Urinary bladder (tissue), 4 donors: ENCODE measurements around the gene MAT2A. TPM values are rescaled to one million over a fixed set of nuclear protein-coding genes. Genes with fewer than 3 reads are reported as not detected.

ENCODE experiments used
- DNase-seq: peaks from one replicate; pipeline ENCODE4 v3.0.0-alpha.2; 2015; ENCODE audit errors: extremely low spot score
- H3K27ac ChIP-seq: one replicate; pipeline ENCODE4 v1.5.1; 2013; ENCODE audit warnings: low read depth, mild to moderate bottlenecking, moderate library complexity
- H3K36me3 ChIP-seq: one replicate; pipeline ENCODE4 v1.6.1; 2013; ENCODE audit warnings: mild to moderate bottlenecking, moderate library complexity; ENCODE audit not compliant: insufficient read depth
- H3K4me1 ChIP-seq: one replicate; pipeline ENCODE4 v1.6.1; 2013; ENCODE audit warnings: mild to moderate bottlenecking, moderate library complexity; ENCODE audit not compliant: insufficient read depth
- H3K4me3 ChIP-seq: one replicate; pipeline ENCODE4 v1.5.1; 2013; ENCODE audit warnings: low read depth, low read length
- WGBS: extraction: QIAGEN DNeasy Blood & Tissue Kit; methylation state at CpG from one replicate; pipeline ENCODE4 v1.1.7; 2013; 5-methylcytosine and 5-hydroxymethylcytosine counted together
- polyA plus RNA-seq: library from polyadenylated mRNA; stranded (reverse); fragments of 200-250 nt; gene quantifications from one replicate; pipeline ENCODE4 v1.2.3, GENCODE V29; 2013
- total RNA-seq: library from RNA; depleted of rRNA; stranded (reverse); fragments of >200 nt; gene quantifications from one replicate; pipeline ENCODE4 v1.2.3, GENCODE V29; 2014
- donor health status: healthy with polysubstance abuse.
- donor health status: healthy.

Gene MAT2A
- total and polyA plus RNA-seq, 2 donors: 94.8 to 242 TPM

DNA sequence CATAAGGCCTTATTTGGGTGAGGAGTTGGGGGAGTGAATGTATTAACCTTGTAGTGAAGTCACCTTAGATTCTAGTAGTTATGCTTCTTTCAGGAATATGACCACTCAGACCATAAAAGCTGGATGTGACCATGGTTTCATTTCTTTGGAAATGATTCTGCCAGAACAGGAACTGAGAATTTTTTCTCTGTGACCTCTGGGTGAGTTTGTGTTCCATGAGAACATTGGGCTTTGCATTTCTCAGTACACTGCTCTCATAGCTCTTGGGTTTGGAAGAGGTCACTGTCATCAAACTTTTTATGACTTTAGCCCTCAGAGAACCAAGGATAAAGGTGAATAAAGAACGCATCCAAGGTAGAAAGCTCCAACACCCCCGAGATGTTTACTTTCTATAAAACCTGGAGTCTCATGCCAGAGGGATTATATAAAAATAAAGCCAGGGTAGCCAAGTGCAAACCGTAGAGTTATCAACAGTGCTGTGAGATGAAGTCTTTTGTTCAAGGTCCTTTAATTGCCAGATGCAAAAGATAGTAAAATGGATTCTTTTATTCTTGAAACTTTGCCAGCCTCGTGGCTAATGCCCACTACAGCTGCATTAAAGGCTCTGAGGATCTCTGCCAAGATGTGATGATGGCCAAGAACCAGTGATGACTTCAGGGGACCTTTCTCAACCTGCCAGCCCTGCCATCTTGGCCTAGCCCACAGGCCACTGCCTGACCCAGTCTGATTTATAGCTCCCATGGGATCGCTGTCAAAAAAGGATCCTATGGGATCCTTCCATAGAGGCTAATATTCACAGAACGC, 27.8 kb upstream of the MAT2A start:
- H3K36me3 ChIP-seq: no peaks in the 10 kb centered on the region
- DNase-seq: no peak
- H3K27ac ChIP-seq: no peak overlapping the region
- H3K4me1 ChIP-seq: no peaks in the 10 kb centered on the region
- WGBS: 46% methylated on average over 6 of the region's 6 CpGs
- H3K4me3 ChIP-seq: no peak overlapping the region

DNA sequence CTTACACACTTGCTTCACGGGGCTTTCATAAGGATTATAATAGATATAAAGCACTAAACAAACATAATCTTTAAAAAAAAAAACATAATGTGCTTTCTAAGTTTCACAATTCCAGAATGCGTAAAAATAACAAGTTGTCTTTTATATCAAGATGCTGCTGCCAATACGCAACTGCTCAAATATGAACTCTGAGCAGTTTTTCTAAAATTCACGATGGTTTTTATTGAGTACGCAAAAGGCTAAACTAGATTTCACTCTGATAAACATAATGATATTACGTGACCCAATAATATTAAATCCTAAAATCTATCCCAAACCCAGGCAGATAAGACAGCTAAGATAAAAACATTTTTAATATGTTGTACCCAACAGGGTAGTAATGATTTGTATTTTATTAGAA, 24.6 kb upstream of the MAT2A start:
- no peak overlapping the region for H3K4me3 ChIP-seq
- no peak overlapping the region for H3K27ac ChIP-seq
- no peaks in the 10 kb centered on the region for H3K36me3 ChIP-seq
- 56% methylated on average over 6 of the region's 6 CpGs for WGBS
- no peaks in the 10 kb centered on the region for H3K4me1 ChIP-seq
- no peak for DNase-seq

DNA sequence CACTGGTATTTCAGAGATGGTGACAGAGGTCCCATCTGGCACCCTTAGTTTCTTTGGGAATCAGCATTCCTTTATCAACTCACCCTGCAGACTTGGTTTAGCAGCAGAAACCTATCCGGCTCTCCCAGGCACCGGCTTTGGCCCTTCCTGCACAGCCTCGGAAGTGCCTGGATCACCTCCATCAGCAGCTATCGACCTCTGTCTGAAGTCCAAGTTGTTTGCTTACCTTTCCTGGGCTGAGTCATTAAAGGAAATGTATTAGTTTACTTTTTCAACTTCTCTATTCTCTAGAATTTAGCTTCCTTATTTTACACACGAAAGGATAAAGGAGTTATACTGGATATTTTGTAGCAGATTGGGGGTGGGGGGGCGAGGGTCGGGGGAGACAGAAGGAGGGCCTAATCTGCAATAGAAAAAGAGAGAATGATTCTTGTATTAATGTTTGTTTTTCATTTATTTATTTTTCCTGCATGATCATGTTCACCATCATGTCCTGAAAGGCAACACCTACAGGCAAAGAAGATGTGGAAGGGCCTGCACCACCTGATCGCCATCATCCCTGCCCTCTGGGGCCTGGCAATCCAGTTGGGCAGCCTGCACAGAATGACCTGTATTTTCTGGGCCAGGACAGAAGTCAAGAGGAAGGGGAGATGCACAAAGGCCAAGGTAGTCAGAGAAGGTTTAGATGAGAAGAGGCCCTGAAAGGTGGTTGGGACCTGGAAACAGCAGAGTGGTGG, 22.1 kb upstream of the MAT2A start:
- DNase-seq: no peak
- 64% methylated on average over 8 of the region's 8 CpGs for WGBS
- no peaks in the 10 kb centered on the region for H3K4me1 ChIP-seq
- no peak overlapping the region for H3K4me3 ChIP-seq
- peak overlapping the region; percentile 70 for H3K27ac ChIP-seq
- no peaks in the 10 kb centered on the region for H3K36me3 ChIP-seq

DNA sequence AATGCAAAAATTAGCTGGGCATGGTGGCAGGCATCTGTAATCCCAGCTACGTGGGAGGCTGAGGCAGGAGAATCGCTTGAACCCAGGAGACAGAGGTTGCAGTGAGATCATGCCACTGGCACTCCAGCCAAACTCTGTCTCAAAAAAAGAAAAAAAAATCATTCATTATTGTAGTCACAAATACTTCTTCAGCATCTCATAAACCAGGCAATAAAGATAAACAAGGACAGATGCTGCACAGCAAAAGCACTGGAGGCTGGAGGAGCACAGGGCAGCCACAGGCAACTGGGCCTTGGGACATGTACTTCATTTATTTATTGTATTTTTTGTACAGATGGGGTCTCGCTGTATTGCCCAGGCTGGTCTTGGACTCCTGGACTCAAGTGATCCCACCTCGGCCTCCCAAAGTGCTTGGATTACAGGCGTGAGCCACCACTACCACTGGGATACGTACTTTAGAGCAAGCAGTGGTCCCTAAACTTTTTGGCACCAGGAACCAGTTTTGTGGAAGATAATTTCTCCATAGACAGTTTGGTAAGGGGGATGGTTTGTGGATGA, 16.8 kb upstream of the MAT2A start:
- DNase-seq: no peak
- H3K4me3 ChIP-seq: no peak overlapping the region
- H3K36me3 ChIP-seq: no peaks in the 10 kb centered on the region
- WGBS: 79% methylated on average over 6 of the region's 6 CpGs
- H3K4me1 ChIP-seq: peaks cover 2% of the 10 kb centered on the region
- no peak overlapping the region for H3K27ac ChIP-seq

DNA sequence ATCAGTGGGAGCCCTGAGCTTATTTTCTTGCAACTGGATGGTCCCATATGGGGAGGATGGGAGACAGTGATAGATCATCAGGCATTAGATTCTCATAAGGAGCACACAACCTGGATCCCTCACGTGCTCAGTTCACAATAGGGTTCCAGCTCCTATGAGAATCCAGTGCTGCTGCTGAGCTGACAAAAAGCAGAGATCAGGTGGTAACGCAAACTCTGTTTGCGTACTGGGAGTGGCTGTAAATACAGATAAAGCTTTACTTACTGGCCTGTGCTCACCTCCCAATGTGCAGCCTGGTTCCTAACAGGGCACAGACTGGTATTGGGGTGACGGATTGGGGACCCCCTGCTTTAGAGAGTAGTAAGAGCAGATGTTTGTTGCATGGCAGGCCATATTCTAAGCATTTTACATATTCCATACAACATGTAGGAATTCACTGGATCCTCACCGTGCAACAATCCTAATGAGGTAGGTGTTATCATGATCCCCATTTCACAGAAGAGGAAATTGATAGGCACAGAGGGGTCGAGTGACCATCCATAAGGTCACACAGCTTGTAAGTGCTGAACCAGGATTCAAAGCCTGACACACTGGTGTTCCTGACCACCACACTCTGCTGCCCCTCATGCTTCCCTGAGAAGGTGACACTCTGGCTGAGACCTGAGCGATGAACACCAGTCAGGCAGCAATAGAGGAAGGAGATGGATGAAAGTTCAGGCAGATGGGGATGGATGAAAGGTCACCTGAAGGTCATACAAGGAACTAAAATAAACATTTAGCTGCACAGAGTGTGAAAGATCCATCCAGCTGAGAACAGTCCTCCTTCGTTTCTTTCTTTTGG, 15.7 kb upstream of the MAT2A start:
- no peaks in the 10 kb centered on the region for H3K36me3 ChIP-seq
- 68% methylated on average over 8 of the region's 8 CpGs for WGBS
- H3K4me1 ChIP-seq: peaks cover 2% of the 10 kb centered on the region
- H3K27ac ChIP-seq: no peak overlapping the region
- no peak for DNase-seq
- H3K4me3 ChIP-seq: no peak overlapping the region

DNA sequence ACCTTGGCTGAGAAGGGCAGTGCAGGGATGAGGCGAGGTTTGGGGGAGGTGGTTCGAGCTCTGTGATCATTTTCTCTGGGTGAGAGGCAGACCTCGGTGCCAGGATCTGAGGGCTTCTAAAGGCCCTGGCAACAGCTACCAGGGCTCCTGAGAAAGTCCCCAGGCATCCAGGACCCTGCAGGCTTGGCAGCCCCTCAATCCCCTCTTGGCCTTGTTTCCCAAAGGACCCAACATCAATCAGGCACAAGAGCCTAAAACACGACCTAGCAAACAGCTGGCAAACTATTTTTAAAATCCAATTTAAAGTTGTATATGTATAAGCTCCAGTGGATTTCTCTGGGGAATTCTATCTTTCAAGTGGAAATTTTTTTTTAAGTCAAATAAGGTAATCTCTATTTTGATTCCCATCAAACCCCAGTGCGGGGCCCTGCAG, 15.0 kb upstream of the MAT2A start:
- no peak for DNase-seq
- 28% methylated on average over 5 of the region's 5 CpGs for WGBS
- H3K4me1 ChIP-seq: peaks cover 2% of the 10 kb centered on the region
- H3K36me3 ChIP-seq: no peaks in the 10 kb centered on the region
- no peak overlapping the region for H3K4me3 ChIP-seq
- no peak overlapping the region for H3K27ac ChIP-seq

DNA sequence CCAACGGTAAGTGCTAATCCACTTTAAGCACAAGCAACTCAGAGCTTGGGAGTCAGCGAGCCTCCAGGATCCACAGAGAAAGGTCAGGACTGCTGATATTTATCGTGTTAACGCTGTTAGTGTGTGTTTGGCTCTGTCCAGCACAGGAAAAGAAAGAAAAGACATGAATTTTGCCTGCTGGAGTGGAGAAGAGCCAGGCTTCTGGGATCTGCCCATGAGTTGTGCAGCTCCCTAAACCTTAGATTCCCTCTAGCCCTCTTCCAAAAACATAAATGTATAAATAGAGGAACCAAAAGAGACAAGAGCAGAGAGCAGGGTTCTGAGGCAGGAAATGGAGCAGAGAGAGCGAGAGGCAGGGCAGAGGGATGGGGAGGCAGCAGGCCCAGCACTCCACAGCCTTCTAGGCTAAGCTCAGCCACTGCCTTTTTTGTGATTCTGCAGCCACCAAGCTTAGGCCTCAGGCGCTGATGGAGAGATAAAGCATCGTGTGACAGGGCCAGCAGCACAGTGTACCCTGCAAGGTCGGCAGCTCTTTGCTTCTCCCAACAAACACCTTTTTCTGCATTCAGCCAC, 14.5 kb upstream of the MAT2A start:
- H3K4me3 ChIP-seq: no peak overlapping the region
- no peaks in the 10 kb centered on the region for H3K36me3 ChIP-seq
- no peak for DNase-seq
- WGBS: 11% methylated on average over 8 of the region's 8 CpGs
- peak overlapping the region; percentile 76 for H3K27ac ChIP-seq
- H3K4me1 ChIP-seq: peaks cover 2% of the 10 kb centered on the region

DNA sequence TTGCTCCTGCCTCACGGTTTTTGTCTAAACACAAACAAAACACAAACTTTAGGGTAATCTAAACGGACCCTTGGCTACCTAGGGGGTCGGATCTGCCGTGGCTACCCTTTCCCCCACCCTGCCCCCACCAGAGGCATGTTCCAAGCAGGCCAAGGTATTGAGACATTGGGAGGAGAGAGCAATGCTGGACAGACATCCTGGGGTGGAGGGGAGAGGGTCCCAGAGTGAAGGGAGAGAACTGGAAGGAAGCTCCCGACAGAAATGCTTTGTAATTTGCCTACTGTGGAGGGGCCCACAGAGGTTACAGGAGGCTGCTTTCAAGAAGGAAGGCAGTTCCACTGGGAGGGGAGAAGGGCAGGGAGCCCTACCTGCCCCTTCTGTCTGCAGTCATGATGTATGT, 13.9 kb upstream of the MAT2A start:
- Histone ChIP-seq H3K4me1 (peaks cover 2% of the 10 kb centered on the region), H3K36me3 (no peaks in the 10 kb centered on the region), H3K4me3 (no peak overlapping the region), H3K27ac (no peak overlapping the region)
- no peak for DNase-seq
- WGBS: 37% methylated on average over 5 of the region's 5 CpGs

DNA sequence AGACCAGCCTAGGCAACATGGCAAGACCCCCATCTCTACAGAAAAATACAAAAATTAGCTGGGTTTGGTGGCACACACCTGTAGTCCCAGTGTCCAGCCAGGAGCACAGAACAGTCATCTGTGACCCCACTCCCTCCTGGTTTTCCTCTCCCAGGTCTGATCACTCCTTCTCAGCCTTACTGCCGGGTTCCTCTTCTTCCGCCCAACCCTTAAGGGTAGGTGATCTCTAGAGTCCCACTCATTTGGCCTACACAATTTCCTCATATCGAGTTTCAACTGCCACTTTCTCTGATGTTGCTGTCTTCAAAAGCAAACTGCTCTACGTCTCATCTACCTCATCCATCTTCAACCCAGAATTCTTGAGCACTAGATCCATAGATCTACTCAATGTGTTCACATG, 13.4 kb upstream of the MAT2A start:
- H3K4me1 ChIP-seq: peaks cover 2% of the 10 kb centered on the region
- H3K27ac ChIP-seq: no peak overlapping the region
- no peak overlapping the region for H3K4me3 ChIP-seq
- DNase-seq: no peak
- 86% methylated on average over 4 of the region's 4 CpGs for WGBS
- no peaks in the 10 kb centered on the region for H3K36me3 ChIP-seq

DNA sequence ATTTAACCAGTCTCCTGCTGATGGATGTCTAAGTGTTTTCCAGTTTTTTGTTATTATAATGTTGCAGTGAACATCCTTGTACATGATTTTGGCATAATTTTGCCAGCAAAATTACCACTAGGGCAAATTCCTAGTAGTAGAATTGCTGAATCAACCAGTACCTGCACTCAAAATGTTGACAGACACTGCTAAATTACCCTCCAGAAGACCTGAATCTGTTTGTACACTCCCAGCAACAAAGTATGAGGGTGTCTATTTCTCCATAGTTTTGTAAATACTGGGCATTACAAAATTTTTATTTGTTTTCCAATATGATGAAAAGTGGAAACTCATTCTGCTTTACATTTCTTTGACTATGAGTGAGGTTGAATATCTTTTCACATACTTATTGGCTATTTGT, 11.2 kb upstream of the MAT2A start:
- H3K4me3 ChIP-seq: no peak overlapping the region
- no peaks in the 10 kb centered on the region for H3K36me3 ChIP-seq
- H3K4me1 ChIP-seq: peaks cover 2% of the 10 kb centered on the region
- no peak overlapping the region for H3K27ac ChIP-seq
- no peak for DNase-seq

DNA sequence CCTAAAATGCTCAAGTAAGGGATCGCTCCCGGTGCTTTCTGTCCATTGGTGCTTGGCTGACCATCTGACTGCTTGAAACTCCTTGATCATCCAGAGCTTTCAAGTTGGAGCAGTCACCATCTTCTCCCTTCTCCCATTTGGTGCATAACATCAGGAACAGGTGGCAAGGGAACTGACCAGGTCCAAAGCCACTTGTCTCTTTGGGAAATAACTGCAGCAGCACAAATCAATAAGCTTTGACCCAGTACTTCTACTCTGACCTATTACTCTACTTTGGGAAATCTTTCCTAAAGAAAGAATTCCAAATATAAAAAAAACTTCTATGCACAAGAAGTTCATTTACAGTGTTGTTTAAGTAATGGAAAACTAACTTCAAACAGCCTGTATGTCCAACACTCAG, 10.6 kb upstream of the MAT2A start:
- H3K4me3 ChIP-seq: no peak overlapping the region
- H3K27ac ChIP-seq: no peak overlapping the region
- H3K4me1 ChIP-seq: peaks cover 2% of the 10 kb centered on the region
- WGBS: over 99% methylated on average over 2 of the region's 2 CpGs
- no peaks in the 10 kb centered on the region for H3K36me3 ChIP-seq
- no peak for DNase-seq

DNA sequence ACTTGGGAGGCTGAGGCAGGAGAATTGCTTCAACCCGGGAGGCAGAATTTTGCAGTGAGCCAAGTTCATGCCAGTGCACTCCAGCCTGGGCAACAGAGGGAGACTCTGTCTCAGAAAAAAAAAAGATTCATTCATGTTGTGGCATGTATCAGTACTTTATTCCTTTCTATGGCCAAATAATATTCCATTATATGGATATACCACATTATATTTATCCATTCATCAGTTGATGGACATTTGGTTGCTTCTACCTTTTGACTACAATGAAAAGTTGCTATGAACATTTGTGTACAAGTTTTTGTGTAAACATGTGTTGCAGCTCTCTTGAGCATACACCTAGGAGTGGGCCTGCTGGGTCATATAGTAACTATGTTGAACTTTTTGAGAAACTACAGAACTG, 9.2 kb upstream of the MAT2A start:
- H3K4me3 ChIP-seq: no peak overlapping the region
- WGBS: 100% methylated on average over 1 of the region's 1 CpG
- no peak for DNase-seq

DNA sequence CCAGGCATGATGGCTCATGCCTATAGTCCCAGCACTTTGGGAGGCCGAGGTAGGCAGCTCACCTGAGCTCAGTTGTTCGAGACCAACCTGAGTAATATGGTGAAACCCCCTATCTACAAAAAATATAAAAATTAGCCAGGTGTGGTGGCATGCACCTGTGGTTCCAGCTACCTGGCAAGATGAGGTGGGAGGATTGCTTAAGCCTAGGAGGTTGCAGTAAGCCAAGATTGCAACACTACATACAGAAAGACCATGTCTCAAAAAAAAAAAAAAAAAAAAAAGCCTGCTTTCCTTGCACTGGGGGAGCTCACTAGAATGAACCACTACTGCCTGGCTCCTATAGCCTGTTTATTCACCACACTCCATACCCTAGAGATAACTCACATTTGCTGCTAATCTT, 7.4 kb upstream of the MAT2A start:
- no peak for DNase-seq
- WGBS: 73% methylated on average over 2 of the region's 2 CpGs
- no peaks in the 10 kb centered on the region for H3K36me3 ChIP-seq
- H3K27ac ChIP-seq: no peak overlapping the region
- H3K4me3 ChIP-seq: no peak overlapping the region
- H3K4me1 ChIP-seq: no peaks in the 10 kb centered on the region

More for the DNA sequence above, 9.2 kb upstream of the MAT2A start:
- H3K27ac ChIP-seq: no peak overlapping the region
- no peaks in the 10 kb centered on the region for H3K36me3 ChIP-seq
- H3K4me1 ChIP-seq: peaks cover 2% of the 10 kb centered on the region
